CD4-positive, alpha-beta T cell (primary cell): ENCODE data around the gene RBM15. TPM values are rescaled to one million over a fixed set of nuclear protein-coding genes. Genes with fewer than 3 reads are reported as not detected.

ENCODE experiments used
- ATAC-seq: fragments of 200-7000 bp; cut with Tn5 transposase; one replicate; pipeline ENCODE4 v1.10.0; 2022; ENCODE audit warnings: mild to moderate bottlenecking; ENCODE audit not compliant: poor library complexity
- CTCF ChIA-PET: fragments of 350-600 bp; sonication (Branson Sonifier 250); formaldehyde crosslinking; loops from one replicate; lab custom pipeline; 2021; ENCODE audit warnings: antibody characterized with exemption, inconsistent platforms; lab: Charles Lee
- POLR2A ChIA-PET: fragments of 350-600 bp; sonication (Branson Sonifier 250); formaldehyde crosslinking; loops from one replicate; lab custom pipeline; 2021; ENCODE audit warnings: antibody characterized with exemption, inconsistent platforms; lab: Charles Lee
- DNase-seq, 14 experiments: peaks; one replicate each; pipeline ENCODE4 v3.0.0-alpha.2; 2013 to 2020; ENCODE audit warnings: mixed read lengths in 2 of 14
- H3K27ac ChIP-seq, 2 donors: one replicate each; pipeline versions ENCODE4 v1.5.1 to v1.7.0; 2013; ENCODE audit warnings: low read length in 2 of 2, low read depth in 1 of 2, mild to moderate bottlenecking in 1 of 2
- H3K27me3 ChIP-seq, 2 experiments: 1 replicate in 1 of 2; 2 replicates in 1 of 2; pipeline versions ENCODE4 v1.6.1 to v1.7.0; 2013; ENCODE audit warnings: low read length in 2 of 2, control low read depth in 1 of 2, mild to moderate bottlenecking in 1 of 2, moderate library complexity in 1 of 2; ENCODE audit not compliant: insufficient read depth in 2 of 2, control insufficient read depth in 1 of 2
- H3K36me3 ChIP-seq: one replicate; pipeline ENCODE4 v1.6.1; 2013; ENCODE audit warnings: low read length, control low read depth; ENCODE audit not compliant: insufficient read depth
- H3K4me1 ChIP-seq: one replicate; pipeline ENCODE4 v1.6.1; 2013; ENCODE audit warnings: low read length, control low read depth; ENCODE audit not compliant: insufficient read depth
- H3K4me3 ChIP-seq: one replicate; pipeline ENCODE4 v1.5.1; 2013; ENCODE audit warnings: mild to moderate bottlenecking, low read length, moderate library complexity
- H3K9me3 ChIP-seq, 2 experiments: 1 replicate in 1 of 2; 2 replicates in 1 of 2; pipeline versions ENCODE4 v1.6.1 to v1.7.0; 2013; ENCODE audit warnings: low read length in 2 of 2, mild to moderate bottlenecking in 2 of 2, control low read depth in 1 of 2, moderate library complexity in 1 of 2; ENCODE audit not compliant: control insufficient read depth in 1 of 2, insufficient read depth in 1 of 2
- H3K27ac Mint-ChIP-seq: one replicate; pipeline ENCODE4 v1.8.0; 2020; ENCODE audit warnings: mixed read lengths
- H3K27me3 Mint-ChIP-seq: one replicate; pipeline ENCODE4 v1.8.0; 2021; ENCODE audit warnings: mixed read lengths
- H3K36me3 Mint-ChIP-seq: one replicate; pipeline ENCODE4 v1.8.0; 2021; ENCODE audit warnings: low read depth, mixed read lengths
- H3K4me1 Mint-ChIP-seq: one replicate; pipeline ENCODE4 v1.8.0; 2021; ENCODE audit warnings: low read depth, mixed read lengths
- H3K4me3 Mint-ChIP-seq: one replicate; pipeline ENCODE4 v1.8.0; 2020; ENCODE audit warnings: mild to moderate bottlenecking, mixed read lengths
- H3K9me3 Mint-ChIP-seq: one replicate; pipeline ENCODE4 v1.8.0; 2020; ENCODE audit warnings: mixed read lengths
- CTCF ChIP-seq: fragments of 200-600 bp; IDR thresholded peaks from one replicate; pipeline ENCODE4 v1.8.0; 2022; ENCODE audit warnings: antibody characterized with exemption, mild to moderate bottlenecking
- intact Hi-C, 2 experiments: fragments of 100-400 bp; cut with DNase I in 1 of 2; cut with micrococcal nuclease in 1 of 2; formaldehyde crosslinking; loops; one replicate each; pipeline versions ENCODE4 v1.15.1 to v1.9.0; 2023 to 2025; cut with DNase I, micrococcal nuclease
- total RNA-seq, 174 experiments: library from RNA in 2 of 174; stranded (reverse) in 2 of 174; gene quantifications; one replicate each; pipeline ENCODE4 v1.2.3 and lab custom pipeline; 2021 to 2026

Gene RBM15
- total RNA-seq, 2 experiments from 2014 or later = 49.4 to 49.7 TPM

- Histone ChIP-seq H3K27me3 (no peaks in the 10 kb centered on the region), H3K4me1 (peaks cover 24% of the 10 kb centered on the region), H3K4me3 (no peak overlapping the region), H3K27ac (no peak overlapping the region), H3K36me3 (peaks cover 44% of the 10 kb centered on the region), H3K9me3 (no peaks in the 10 kb centered on the region)
- peaks cover 70% of the 10 kb centered on the region for H3K36me3 Mint-ChIP-seq
- intact Hi-C loops = loop anchor here in 1 of 2 experiments (10.0 kb wide), 1 partner anchor 617 kb away; the partner anchor contains the start of gene LRIF1
- no peaks in the 10 kb centered on the region for H3K27me3 Mint-ChIP-seq
- DNase-seq (no peak), ATAC-seq (no peak)
- POLR2A ChIA-PET = interaction anchor here (4.2 kb wide), 1 partner anchor 8 kb away, joined by 25 read pairs; the partner anchor contains the start of gene RBM15
- CTCF ChIA-PET = no interaction called here
- peaks cover 98% of the 10 kb centered on the region for H3K4me1 Mint-ChIP-seq
- no peak overlapping the region for H3K4me3 Mint-ChIP-seq
- H3K27ac Mint-ChIP-seq = no peak overlapping the region
- no peaks in the 10 kb centered on the region for H3K9me3 Mint-ChIP-seq
- TF ChIP-seq CTCF = no peak
These were observed 8.2 kb downstream of the RBM15 start for GRCh38 chr1:110347182-110347893.

GRCh38 chr1:110348050-110348449 lies 8.9 kb downstream of the RBM15 start:
- Mint-ChIP-seq H3K4me1 (peaks cover 90% of the 10 kb centered on the region), H3K36me3 (peaks cover 63% of the 10 kb centered on the region), H3K27ac (no peak overlapping the region), H3K4me3 (peak overlapping the region; percentile 21), H3K27me3 (no peaks in the 10 kb centered on the region), H3K9me3 (no peaks in the 10 kb centered on the region)
- ChIA-PET CTCF (no interaction called here), POLR2A (interaction anchor here (0.7 to 4.2 kb wide), 2 partner anchors 9 to 499 kb away, joined by 3 to 25 read pairs; partner anchors contain the start of gene RBM15)
- no peak for TF ChIP-seq CTCF
- peaks cover 24% of the 10 kb centered on the region for H3K4me1 ChIP-seq
- no peak overlapping the region for H3K27ac ChIP-seq
- intact Hi-C loops = loop anchor here in 1 of 2 experiments (10.0 kb wide), 1 partner anchor 617 kb away; the partner anchor contains the start of gene LRIF1
- no peaks in the 10 kb centered on the region for H3K27me3 ChIP-seq
- H3K36me3 ChIP-seq = peaks cover 37% of the 10 kb centered on the region
- ATAC-seq (no peak), DNase-seq (no peak)
- no peak overlapping the region for H3K4me3 ChIP-seq
- H3K9me3 ChIP-seq = no peaks in the 10 kb centered on the region

GRCh38 chr1:110348771-110349170 lies 9.6 kb downstream of the RBM15 start:
- Histone ChIP-seq H3K4me1 (peaks cover 24% of the 10 kb centered on the region), H3K9me3 (no peaks in the 10 kb centered on the region), H3K27ac (no peak overlapping the region), H3K4me3 (no peak overlapping the region), H3K27me3 (no peaks in the 10 kb centered on the region), H3K36me3 (peaks cover 31% of the 10 kb centered on the region)
- intact Hi-C loops = loop anchor here in 1 of 2 experiments (10.0 kb wide), 1 partner anchor 616 kb away; the partner anchor contains the start of gene LRIF1
- Mint-ChIP-seq H3K27me3 (no peaks in the 10 kb centered on the region), H3K27ac (peak overlapping the region; percentile 24), H3K4me1 (peaks cover 89% of the 10 kb centered on the region), H3K36me3 (peaks cover 62% of the 10 kb centered on the region), H3K9me3 (no peaks in the 10 kb centered on the region), H3K4me3 (peak overlapping the region; percentile 9)
- CTCF ChIA-PET = interaction anchor here (1.0 kb wide), 1 partner anchor 11 kb away, joined by 3 read pairs; no protein-coding TSS in a partner anchor
- ATAC-seq = no peak
- TF ChIP-seq CTCF = no peak
- POLR2A ChIA-PET = interaction anchor here (0.7 to 4.2 kb wide), 2 partner anchors 10 to 500 kb away, joined by 3 to 25 read pairs; partner anchors contain the start of gene RBM15
- DNase-seq = no peak
